Measurements from ENCODE around the gene BCR. TPM values are rescaled to one million over a fixed set of nuclear protein-coding genes. Genes with fewer than 3 reads are reported as not detected.
"Not testable (repeated sequence)": the region's sequence is repeated elsewhere in the genome, so short reads cannot be mapped to it uniquely, and the experiment has no call there.

Gene BCR
- total and polyA plus RNA-seq, 10 donors = 15.2 to 64.8 (median 50.7) TPM

- H3K27ac ChIP-seq; H3K4me1 ChIP-seq; DNase-seq; H3K4me3 ChIP-seq; intact Hi-C loops (cut with DNase I; ENCODE audit: low total_unique reads); H3K27me3 ChIP-seq (replicated peaks in 1 of 7); H3K36me3 ChIP-seq; H3K9me3 ChIP-seq: not testable (repeated sequence)
- 71 to 81% (median 76%) methylated on average over 4 to 6 of the region's 6 CpGs for WGBS, 5 donors
Measured at GRCh38 chr22:23323960-23324688, 143.8 kb downstream of the BCR start.

GRCh38 chr22:23325183-23325582, 144.9 kb downstream of the BCR start:
- intact Hi-C loops (cut with DNase I; ENCODE audit: low total_unique reads) = no loop called here
- Histone ChIP-seq H3K4me3 (no peak overlapping the region), H3K9me3 (no peaks in the 10 kb centered on the region), H3K4me1 (no peaks in the 10 kb centered on the region), H3K27ac (no peak overlapping the region), H3K27me3 (replicated peaks in 1 of 7) (no peaks in the 10 kb centered on the region), H3K36me3 (no peaks in the 10 kb centered on the region)
- TF ChIP-seq POLR2A (IDR thresholded peaks at IDR 0.05) (no peak), POLR2AphosphoS5 (IDR thresholded peaks at IDR 0.05) (no peak), CTCF (IDR thresholded peaks at IDR 0.05 in 8 of 11, conservative IDR thresholded peaks at IDR 0.05 in 3 of 11) (no peak)
- DNase-seq = no peak
- 60 to 78% (median 73%) methylated on average over 6 of the region's 6 CpGs for WGBS, 5 donors

- H3K27me3 ChIP-seq (replicated peaks in 1 of 7); H3K27ac ChIP-seq; H3K9me3 ChIP-seq; H3K36me3 ChIP-seq; H3K4me1 ChIP-seq; H3K4me3 ChIP-seq; DNase-seq; intact Hi-C loops (cut with DNase I; ENCODE audit: low total_unique reads): not testable (repeated sequence)
Measured at GRCh38 chr22:23333822-23334221, 153.5 kb downstream of the BCR start.

- H3K36me3 ChIP-seq; intact Hi-C loops (cut with DNase I; ENCODE audit: low total_unique reads); H3K27me3 ChIP-seq (replicated peaks in 1 of 7); DNase-seq; H3K9me3 ChIP-seq; H3K27ac ChIP-seq; H3K4me1 ChIP-seq; H3K4me3 ChIP-seq: not testable (repeated sequence)
- 86 to 98% (median 94%) methylated on average over 3 to 8 of the region's 9 CpGs for WGBS, 5 donors
Measured at GRCh38 chr22:23337672-23338071, 157.4 kb downstream of the BCR start.

- H3K9me3 ChIP-seq; H3K27me3 ChIP-seq (replicated peaks in 1 of 7); H3K27ac ChIP-seq; H3K4me3 ChIP-seq; DNase-seq; intact Hi-C loops (cut with DNase I; ENCODE audit: low total_unique reads); H3K4me1 ChIP-seq; H3K36me3 ChIP-seq: not testable (repeated sequence)
- 79 to 90% (median 85%) methylated on average over 9 to 10 of the region's 10 CpGs for WGBS, 5 donors
Measured at GRCh38 chr22:23341942-23342695, 161.8 kb downstream of the BCR start.

GRCh38 chr22:23351321-23351720, 171.0 kb downstream of the BCR start:
- no peak overlapping the region for H3K4me3 ChIP-seq
- peaks cover 0 to under 1% (median 0%) of the 10 kb centered on the region in 6 donors for H3K4me1 ChIP-seq
- peaks cover 0 to 36% (median 5%) of the 10 kb centered on the region in 7 donors for H3K27me3 ChIP-seq (replicated peaks in 1 of 7)
- WGBS, 5 donors = 73 to 86% (median 78%) methylated on average over 1 of the region's 1 CpG
- TF ChIP-seq POLR2AphosphoS5 (IDR thresholded peaks at IDR 0.05) (no peak), POLR2A (IDR thresholded peaks at IDR 0.05) (no peak), CTCF (IDR thresholded peaks at IDR 0.05 in 8 of 11, conservative IDR thresholded peaks at IDR 0.05 in 3 of 11) (no peak)
- H3K27ac ChIP-seq = no peak overlapping the region
- DNase-seq = no peak
- intact Hi-C loops (cut with DNase I; ENCODE audit: low total_unique reads) = no loop called here
- H3K9me3 ChIP-seq = no peaks in the 10 kb centered on the region
- no peaks in the 10 kb centered on the region for H3K36me3 ChIP-seq
